Head of caudate nucleus (tissue), 42 donors: ENCODE data around the gene COL6A2.
A peak's percentile ranks its signal among the peaks of the same experiment; 100 is the strongest.

Experiments
- DNase-seq, 42 donors: peaks; one replicate each; pipeline versions ENCODE4 v3.0.0 to v3.0.0-alpha.2; 2020 to 2021; ENCODE audit warnings: mixed read lengths in 7 of 42
- intact Hi-C: fragments of 100-400 bp; cut with DNase I; formaldehyde crosslinking; loops from one replicate; pipeline ENCODE4 v1.15.0; 2022

Gene COL6A2

GRCh38 chr21:46097336-46098293 lies at the start of gene COL6A2:
Gene COL6A2 (plus strand): TSS chr21:46098112.
- intact Hi-C loops, result no loop called here
- DNase-seq, result peak in 12 of 42 donors; percentile 2 to 45 (median 10)

- DNase-seq, result peak in 4 of 42 donors; percentile 26 to 41 (median 34)
These were observed 48.7 kb upstream of the COL6A2 start for GRCh38 chr21:46048926-46049889.

GRCh38 chr21:46049890-46050667 lies 47.8 kb upstream of the COL6A2 start:
- peak in 1 of 42 donors; percentile 17 for DNase-seq
- intact Hi-C loops, result no loop called here

More at GRCh38 chr21:46048926-46049889, 48.7 kb upstream of the COL6A2 start:
- intact Hi-C loops, result no loop called here

GRCh38 chr21:46050668-46051378 lies 47.1 kb upstream of the COL6A2 start:
- DNase-seq, result peak in 1 of 42 donors; percentile 27
- intact Hi-C loops, result no loop called here

GRCh38 chr21:46051379-46051770 lies 46.5 kb upstream of the COL6A2 start:
- no peak for DNase-seq
- intact Hi-C loops, result no loop called here

GRCh38 chr21:46051821-46052675 lies 45.9 kb upstream of the COL6A2 start:
- intact Hi-C loops, result no loop called here
- no peak for DNase-seq

- intact Hi-C loops, result no loop called here
- DNase-seq, result peak in 15 of 42 donors; percentile 14 to 63 (median 34)
These were observed 44.9 kb upstream of the COL6A2 start for GRCh38 chr21:46052703-46053651.

- intact Hi-C loops, result no loop called here
- DNase-seq, result peak in 1 of 42 donors; percentile 4
These were observed 43.9 kb upstream of the COL6A2 start for GRCh38 chr21:46054031-46054430.

GRCh38 chr21:46054451-46054881 lies 43.4 kb upstream of the COL6A2 start:
- DNase-seq, result peak in 1 of 42 donors; percentile 3
- intact Hi-C loops, result no loop called here

GRCh38 chr21:46055863-46056281 lies 42.0 kb upstream of the COL6A2 start:
- intact Hi-C loops, result no loop called here
- peak in 6 of 42 donors; percentile 4 to 35 (median 10) for DNase-seq

GRCh38 chr21:46056450-46056903 lies 41.4 kb upstream of the COL6A2 start:
- DNase-seq, result peak in 8 of 42 donors; percentile 1 to 40 (median 16)
- intact Hi-C loops, result no loop called here

GRCh38 chr21:46057111-46057709 lies 40.7 kb upstream of the COL6A2 start:
- intact Hi-C loops, result no loop called here
- peak in 9 of 42 donors; percentile 2 to 42 (median 18) for DNase-seq

- peak in 8 of 42 donors; percentile 1 to 37 (median 10) for DNase-seq
These were observed 40.1 kb upstream of the COL6A2 start for GRCh38 chr21:46057710-46058241.

GRCh38 chr21:46058431-46059145 lies 39.3 kb upstream of the COL6A2 start:
- intact Hi-C loops, result no loop called here
- peak in 10 of 42 donors; percentile 3 to 25 (median 8) for DNase-seq

More at GRCh38 chr21:46057710-46058241, 40.1 kb upstream of the COL6A2 start:
- intact Hi-C loops, result no loop called here
